Thoracic aorta (tissue), 2 donors: ENCODE measurements around the gene XPR1. TPM values are rescaled to one million over a fixed set of nuclear protein-coding genes. Genes with fewer than 3 reads are reported as not detected.

Experiments used
- ATAC-seq: fragments of 150-250 bp; one replicate; pipeline ENCODE4 v1.8.0; 2017; ENCODE audit warnings: low read depth; ENCODE audit not compliant: insufficient number of reproducible peaks, low FRiP score
- DNase-seq: peaks from one replicate; pipeline ENCODE4 v3.0.0-alpha.2; 2020; ENCODE audit warnings: low spot score
- H3K27ac ChIP-seq, 2 donors: fragments of 200-600 bp; sonication (generic); 1 replicate in 1 of 2; 2 replicates in 1 of 2; pipeline ENCODE4 v1.5.1; 2016; ENCODE audit warnings: mild to moderate bottlenecking in 2 of 2, moderate library complexity in 2 of 2
- H3K27me3 ChIP-seq: fragments of 200-600 bp; sonication (generic); replicated peaks from 2 replicates; pipeline ENCODE4 v1.6.0; 2016; ENCODE audit warnings: mild to moderate bottlenecking; ENCODE audit not compliant: insufficient read depth
- H3K36me3 ChIP-seq: fragments of 200-600 bp; sonication (generic); one replicate; pipeline ENCODE4 v1.5.1; 2016
- H3K4me1 ChIP-seq, 2 donors: fragments of 200-600 bp; sonication (generic); 1 replicate in 1 of 2; 2 replicates in 1 of 2; pipeline versions ENCODE4 v1.5.1 to v1.6.0; 2016; ENCODE audit warnings: low read depth in 2 of 2, mild to moderate bottlenecking in 1 of 2; ENCODE audit not compliant: control insufficient read depth in 1 of 2
- H3K4me3 ChIP-seq: fragments of 200-600 bp; sonication (generic); 2 replicates; pipeline ENCODE4 v1.5.1; 2016; ENCODE audit warnings: mild to moderate bottlenecking
- H3K9me3 ChIP-seq: fragments of 200-600 bp; sonication (generic); 2 replicates; pipeline ENCODE4 v1.5.1; 2016
- CTCF ChIP-seq: fragments of 200-600 bp; sonication (generic); IDR thresholded peaks from one replicate; pipeline ENCODE4 v1.5.1; 2019; ENCODE audit warnings: antibody characterized with exemption
- total RNA-seq, 2 donors: library from RNA; depleted of rRNA; stranded (reverse); fragments of >200 nt; gene quantifications; one replicate each; pipeline versions ENCODE4 v1.1.0 to v1.2.3, GENCODE V29; 2016

The XPR1 gene
- total RNA-seq, 2 donors from 2014 or later: 29.1 to 42.8 TPM

DNA sequence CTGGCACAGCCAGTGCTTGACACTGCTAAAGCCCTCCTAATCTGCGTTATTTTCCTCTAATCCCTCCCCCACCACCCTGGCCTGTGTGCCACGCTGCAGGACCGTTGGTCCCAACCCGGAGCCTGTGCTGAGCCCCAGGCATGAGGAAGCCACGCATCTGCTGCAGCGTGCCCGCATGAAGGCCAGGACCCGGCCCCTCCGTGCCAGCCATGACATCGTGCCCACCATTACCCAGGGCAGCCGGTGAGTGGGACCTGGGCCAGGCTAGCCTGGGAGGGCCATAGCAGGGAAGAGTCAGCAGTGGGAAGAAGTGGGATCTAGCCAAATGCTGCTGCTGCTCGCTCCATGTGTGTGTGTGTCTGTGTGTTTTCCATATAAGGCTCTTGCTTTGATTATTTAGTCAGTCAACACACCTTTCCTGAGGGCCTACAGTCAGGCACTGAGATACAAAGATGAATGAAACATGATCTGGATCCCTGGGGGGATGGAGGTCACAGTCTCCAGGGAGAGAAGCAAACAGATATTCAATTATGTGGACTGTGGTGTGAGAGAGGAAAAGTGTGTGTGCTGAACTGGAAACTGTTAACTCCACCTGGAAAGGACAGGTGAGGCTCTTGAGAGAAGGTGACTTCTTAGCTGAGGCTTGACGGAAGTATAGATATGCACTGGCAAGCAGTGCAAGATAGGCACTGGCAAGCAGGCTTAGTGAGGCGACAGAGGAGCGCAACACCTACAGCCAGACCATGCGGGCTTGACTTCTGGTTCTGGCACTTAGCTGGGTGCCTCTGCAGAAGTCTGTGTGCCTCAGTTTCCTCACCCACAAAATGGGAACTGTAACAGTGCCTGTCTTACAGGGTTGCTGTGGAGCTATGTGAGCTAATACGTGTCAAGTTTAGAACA lies 296.8 kb downstream of the XPR1 start:
- no peak for ATAC-seq
- H3K27me3 ChIP-seq: no peaks in the 10 kb centered on the region
- peaks cover 0 to 15% of the 10 kb centered on the region in 2 donors for H3K4me1 ChIP-seq
- H3K36me3 ChIP-seq: peaks cover 5% of the 10 kb centered on the region
- H3K4me3 ChIP-seq: no peak overlapping the region
- no peaks in the 10 kb centered on the region for H3K9me3 ChIP-seq
- no peak for TF ChIP-seq CTCF
- no peak for DNase-seq
- no peak overlapping the region for H3K27ac ChIP-seq

DNA sequence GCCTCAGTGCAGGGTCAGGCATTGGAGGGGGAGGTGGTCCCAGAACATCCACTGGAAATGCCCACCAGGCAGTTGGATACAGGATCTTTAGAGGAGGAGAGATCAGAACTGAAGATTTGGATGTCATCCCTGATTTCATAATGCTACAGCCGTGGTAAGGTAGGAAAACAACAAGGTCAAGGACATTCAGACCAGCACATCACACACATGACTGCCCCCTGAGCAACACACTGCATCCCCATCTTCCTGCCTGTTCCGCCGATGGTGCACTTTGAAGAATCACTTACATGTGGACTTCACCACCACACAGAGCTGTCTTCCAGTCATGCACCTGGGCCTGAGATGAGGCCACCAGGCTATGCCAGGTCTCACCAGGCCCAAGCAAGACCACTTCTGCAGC lies 297.6 kb downstream of the XPR1 start:
- Histone ChIP-seq H3K27me3 (no peaks in the 10 kb centered on the region), H3K4me1 (peaks cover 0 to 15% of the 10 kb centered on the region in 2 donors), H3K27ac (no peak overlapping the region), H3K36me3 (peaks cover 5% of the 10 kb centered on the region), H3K4me3 (no peak overlapping the region), H3K9me3 (no peaks in the 10 kb centered on the region)
- ATAC-seq (no peak), DNase-seq (no peak)
- no peak for TF ChIP-seq CTCF

- ATAC-seq (no peak), DNase-seq (no peak)
- Histone ChIP-seq H3K4me3 (no peak overlapping the region), H3K27me3 (no peaks in the 10 kb centered on the region), H3K9me3 (no peaks in the 10 kb centered on the region), H3K27ac (no peak overlapping the region), H3K4me1 (peaks cover 0 to 15% of the 10 kb centered on the region in 2 donors), H3K36me3 (peaks cover 5% of the 10 kb centered on the region)
- no peak for TF ChIP-seq CTCF
These were observed 298.9 kb downstream of the XPR1 start for GRCh38 chr1:180930687-180931086.

GRCh38 chr1:180931529-180931928 lies 299.7 kb downstream of the XPR1 start:
- Histone ChIP-seq H3K9me3 (no peaks in the 10 kb centered on the region), H3K36me3 (peaks cover 12% of the 10 kb centered on the region), H3K4me3 (no peak overlapping the region), H3K27ac (no peak overlapping the region), H3K4me1 (peaks cover 0 to 6% of the 10 kb centered on the region in 2 donors), H3K27me3 (no peaks in the 10 kb centered on the region)
- DNase-seq (no peak), ATAC-seq (no peak)
- no peak for TF ChIP-seq CTCF

DNA sequence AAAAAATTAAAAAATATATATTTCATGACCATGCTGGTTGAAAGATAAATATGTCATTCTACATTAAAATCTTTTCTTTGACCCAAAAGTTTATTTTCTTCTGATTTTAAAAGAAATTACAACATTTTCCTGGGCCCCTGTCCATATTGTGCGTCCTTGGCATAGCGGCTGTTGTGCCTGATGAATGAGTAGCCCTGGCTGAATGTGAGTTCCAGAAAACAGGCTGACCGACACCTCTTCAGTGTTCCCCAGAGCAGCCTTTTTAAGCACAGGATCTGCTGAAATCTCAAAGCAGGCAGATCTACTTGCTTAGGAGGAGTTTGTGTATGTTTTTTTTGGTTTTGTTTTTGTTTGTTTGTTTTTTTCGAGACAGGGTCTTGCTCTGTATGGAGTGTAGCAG lies 300.6 kb downstream of the XPR1 start:
- Histone ChIP-seq H3K36me3 (peaks cover 14% of the 10 kb centered on the region), H3K9me3 (no peaks in the 10 kb centered on the region), H3K4me3 (no peak overlapping the region), H3K4me1 (no peaks in the 10 kb centered on the region), H3K27me3 (no peaks in the 10 kb centered on the region), H3K27ac (no peak overlapping the region)
- no peak for TF ChIP-seq CTCF
- no peak for ATAC-seq
- DNase-seq: no peak
